H9 (cell line): Measurements from ENCODE around the gene PDZD2. TPM values are rescaled to one million over a fixed set of nuclear protein-coding genes. Genes with fewer than 3 reads are reported as not detected.

Experiments
- DNase-seq: peaks from one replicate; pipeline ENCODE4 v3.0.0-alpha.2; 2017
- H2AFZ ChIP-seq: one replicate; pipeline ENCODE4 v1.6.1; 2013; ENCODE audit warnings: mild to moderate bottlenecking, low read length, control low read depth, moderate library complexity
- H2AK5ac ChIP-seq: 2 replicates; pipeline ENCODE4 v1.6.1; 2013; ENCODE audit warnings: low read length, control low read depth, mixed read lengths; ENCODE audit not compliant: insufficient read length
- H2BK120ac ChIP-seq: one replicate; pipeline ENCODE4 v1.6.1; 2013; ENCODE audit warnings: low read depth, mild to moderate bottlenecking, low read length, control low read depth, inconsistent platforms; ENCODE audit not compliant: poor library complexity, severe bottlenecking
- H2BK12ac ChIP-seq: 2 replicates; pipeline ENCODE4 v1.6.1; 2013; ENCODE audit warnings: low read length, control low read depth, mixed read lengths, low read depth; ENCODE audit not compliant: insufficient read length
- H2BK15ac ChIP-seq: 2 replicates; pipeline ENCODE4 v1.6.1; 2013; ENCODE audit warnings: low read depth, low read length, control low read depth
- H2BK20ac ChIP-seq: one replicate; pipeline ENCODE4 v1.6.1; 2013; ENCODE audit warnings: low read depth, mild to moderate bottlenecking, low read length, control low read depth, inconsistent platforms; ENCODE audit not compliant: poor library complexity, severe bottlenecking
- H2BK5ac ChIP-seq: 2 replicates; pipeline ENCODE4 v1.6.1; 2013; ENCODE audit warnings: low read length, control low read depth, mixed read lengths; ENCODE audit not compliant: insufficient read length
- H3K14ac ChIP-seq: 2 replicates; pipeline ENCODE4 v1.6.1; 2013; ENCODE audit warnings: low read length, control low read depth; ENCODE audit not compliant: insufficient read depth
- H3K18ac ChIP-seq: 2 replicates; pipeline ENCODE4 v1.6.1; 2013; ENCODE audit warnings: low read depth, mild to moderate bottlenecking, mixed read lengths, low read length, control low read depth; ENCODE audit not compliant: insufficient read length
- H3K23ac ChIP-seq: 2 replicates; pipeline ENCODE4 v1.6.1; 2013; ENCODE audit warnings: low read length, control low read depth, mixed read lengths, low read depth; ENCODE audit not compliant: insufficient read length
- H3K23me2 ChIP-seq: 2 replicates; pipeline ENCODE4 v1.6.1; 2013; ENCODE audit warnings: low read depth, mild to moderate bottlenecking, mixed read lengths, low read length, control low read depth; ENCODE audit not compliant: insufficient read length, poor library complexity, severe bottlenecking
- H3K27ac ChIP-seq: 2 replicates; pipeline ENCODE4 v1.5.1; 2013; ENCODE audit warnings: low read length, control low read depth, mixed read lengths, low read depth; ENCODE audit not compliant: insufficient read length
- H3K27me3 ChIP-seq: 2 replicates; pipeline ENCODE4 v1.6.1; 2013; ENCODE audit warnings: low read length, control low read depth, inconsistent platforms; ENCODE audit not compliant: insufficient read depth
- H3K4ac ChIP-seq: 2 replicates; pipeline ENCODE4 v1.6.1; 2013; ENCODE audit warnings: low read depth, mild to moderate bottlenecking, control low read depth, inconsistent platforms, low read length, moderate library complexity
- H3K4me1 ChIP-seq: 2 replicates; pipeline ENCODE4 v1.6.1; 2013; ENCODE audit warnings: low read length, control low read depth, inconsistent platforms; ENCODE audit not compliant: insufficient read depth
- H3K4me2 ChIP-seq: 2 replicates; pipeline ENCODE4 v1.6.1; 2013; ENCODE audit warnings: low read length, control low read depth, mixed read lengths; ENCODE audit not compliant: insufficient read length, insufficient read depth
- H3K56ac ChIP-seq: 2 replicates; pipeline ENCODE4 v1.6.1; 2013; ENCODE audit warnings: low read depth, mild to moderate bottlenecking, mixed read lengths, low read length, control low read depth; ENCODE audit not compliant: insufficient read length
- H3K79me1 ChIP-seq: 2 replicates; pipeline ENCODE4 v1.6.1; 2013; ENCODE audit warnings: low read depth, mild to moderate bottlenecking, moderate library complexity, low read length, control low read depth, inconsistent platforms; ENCODE audit not compliant: insufficient read depth, poor library complexity, severe bottlenecking
- H3K79me2 ChIP-seq: 2 replicates; pipeline ENCODE4 v1.6.1; 2013; ENCODE audit warnings: low read length, control low read depth, inconsistent platforms; ENCODE audit not compliant: insufficient read depth
- H3K9ac ChIP-seq: 2 replicates; pipeline ENCODE4 v1.6.1; 2013; ENCODE audit warnings: low read length, control low read depth, mixed read lengths; ENCODE audit not compliant: insufficient read length; ENCODE audit errors: extremely low read depth
- H3K9me3 ChIP-seq: one replicate; pipeline ENCODE4 v1.6.1; 2013; ENCODE audit warnings: low read depth, low read length, inconsistent platforms; ENCODE audit not compliant: control insufficient read depth
- H3T11ph ChIP-seq: one replicate; pipeline ENCODE4 v1.6.1; 2013; ENCODE audit warnings: mild to moderate bottlenecking, low read length, control low read depth, inconsistent platforms
- H4K20me1 ChIP-seq: one replicate; pipeline ENCODE4 v1.6.1; 2013; ENCODE audit not compliant: control insufficient read depth, insufficient read length, insufficient read depth
- H4K5ac ChIP-seq: 2 replicates; pipeline ENCODE4 v1.6.1; 2013; ENCODE audit warnings: low read depth, mild to moderate bottlenecking, mixed read lengths, low read length, control low read depth; ENCODE audit not compliant: insufficient read length
- H4K8ac ChIP-seq: replicated peaks from 2 replicates; pipeline ENCODE4 v1.6.1; 2013; ENCODE audit warnings: low read length, control low read depth, mixed read lengths, low read depth; ENCODE audit not compliant: insufficient read length
- H4K91ac ChIP-seq: 2 replicates; pipeline ENCODE4 v1.6.1; 2013; ENCODE audit warnings: low read depth, mild to moderate bottlenecking, moderate library complexity, mixed read lengths, low read length, control low read depth; ENCODE audit not compliant: insufficient read length
- H3K27ac Mint-ChIP-seq, 3 experiments: 2 replicates in 2 of 3; 3 replicates in 1 of 3; pipeline ENCODE4 v1.8.0; 2020 to 2021; ENCODE audit warnings: mixed read lengths in 3 of 3, mild to moderate bottlenecking in 1 of 3, moderate library complexity in 1 of 3
- H3K27me3 Mint-ChIP-seq: 2 replicates; pipeline ENCODE4 v1.8.0; 2021; ENCODE audit warnings: low read depth, mild to moderate bottlenecking, moderate library complexity, mixed read lengths
- H3K36me3 Mint-ChIP-seq, 3 experiments: 2 replicates in 2 of 3; 3 replicates in 1 of 3; pipeline ENCODE4 v1.8.0; 2020 to 2021; ENCODE audit warnings: low read depth in 3 of 3, mixed read lengths in 3 of 3; ENCODE audit not compliant: insufficient read depth in 1 of 3
- H3K4me1 Mint-ChIP-seq, 2 experiments: 2 replicates each; pipeline ENCODE4 v1.8.0; 2020; ENCODE audit warnings: mixed read lengths in 2 of 2
- H3K4me3 Mint-ChIP-seq, 2 experiments: 2 replicates in 1 of 2; 3 replicates in 1 of 2; pipeline ENCODE4 v1.8.0; 2020 to 2021; ENCODE audit warnings: mild to moderate bottlenecking in 2 of 2, mixed read lengths in 2 of 2, moderate library complexity in 1 of 2
- H3K9me3 Mint-ChIP-seq, 2 experiments: 2 replicates in 1 of 2; 3 replicates in 1 of 2; pipeline ENCODE4 v1.8.0; 2020; ENCODE audit warnings: mild to moderate bottlenecking in 2 of 2, mixed read lengths in 2 of 2, moderate library complexity in 1 of 2
- WGBS: extraction: QIAGEN DNeasy Blood & Tissue Kit; methylation state at CpG from one replicate; pipeline ENCODE4 v1.1.7; 2013; ENCODE audit warnings: missing lambda C conversion rate, low lambda C conversion rate, mixed read lengths; ENCODE audit not compliant: insufficient read length; ENCODE audit errors: extremely low coverage; 5-methylcytosine and 5-hydroxymethylcytosine counted together
- total RNA-seq: library from RNA; stranded (reverse); gene quantifications from 2 replicates; pipeline ENCODE4 v1.2.1, GENCODE V29; 2021
- TF ChIP-seq, protein P1 (sequence below): fragments of 200-600 bp; sonication (generic); conservative IDR thresholded peaks from 3 replicates; pipeline ENCODE4 v1.8.0; 2021; ENCODE audit warnings: antibody characterized with exemption, mild to moderate bottlenecking

Gene PDZD2
- total RNA-seq, 1 experiment from 2014 or later, result 9.9 TPM

DNA sequence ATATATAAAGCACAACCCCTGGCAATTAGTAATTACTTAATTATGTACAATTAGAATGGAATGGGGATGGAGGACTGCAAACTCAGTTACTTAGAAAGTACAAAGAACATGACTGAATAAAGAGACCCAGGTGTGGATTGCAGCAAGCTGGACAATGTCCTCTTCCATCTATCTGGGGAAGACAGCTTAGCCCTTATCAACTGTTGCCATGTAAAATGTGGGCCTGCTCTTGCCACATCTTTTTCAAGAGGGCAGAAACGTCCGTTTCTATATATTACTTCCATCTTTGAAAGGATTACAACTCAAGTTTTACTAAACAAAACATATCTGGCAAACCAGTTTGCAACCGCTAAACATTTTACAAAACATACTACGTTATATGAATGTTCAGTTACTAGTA lies 509.0 kb downstream of the PDZD2 start:
- Histone ChIP-seq H2AFZ (no peak overlapping the region), H4K20me1 (no peaks in the 10 kb centered on the region), H3K9me3 (no peaks in the 10 kb centered on the region), H3K23me2 (no peaks in the 10 kb centered on the region), H3K27me3 (no peaks in the 10 kb centered on the region), H2BK12ac (no peak overlapping the region), H4K91ac (no peak overlapping the region), H2BK15ac (no peak overlapping the region), H3K27ac (no peak overlapping the region), H3K4me1 (no peaks in the 10 kb centered on the region), H3K79me2 (peaks cover 40% of the 10 kb centered on the region; the same call in 1 of the 2 replicates), H2BK120ac (no peak overlapping the region), H3K4me2 (no peak overlapping the region), H2AK5ac (no peak overlapping the region), H3K18ac (no peak overlapping the region), H3K14ac (no peak overlapping the region), H3K56ac (no peak overlapping the region), H2BK5ac (no peak overlapping the region), H3K79me1 (peaks cover 2% of the 10 kb centered on the region), H4K8ac (no peak overlapping the region), H3T11ph (no peak overlapping the region), H3K23ac (no peak overlapping the region), H3K4ac (no peak overlapping the region), H3K9ac (no peak overlapping the region), H4K5ac (no peak overlapping the region), H2BK20ac (no peak overlapping the region)
- Mint-ChIP-seq H3K9me3 (peaks cover 0 to 1% of the 10 kb centered on the region in 2 experiments; a peak in 2 of 5 replicates), H3K27ac (no peak overlapping the region), H3K36me3 (peaks cover 15 to 25% (median 18%) of the 10 kb centered on the region in 3 experiments), H3K27me3 (no peaks in the 10 kb centered on the region), H3K4me1 (peaks cover 9 to 13% of the 10 kb centered on the region in 2 experiments; a peak in 3 of 4 replicates), H3K4me3 (no peak overlapping the region)
- TF ChIP-seq, protein P1, sequence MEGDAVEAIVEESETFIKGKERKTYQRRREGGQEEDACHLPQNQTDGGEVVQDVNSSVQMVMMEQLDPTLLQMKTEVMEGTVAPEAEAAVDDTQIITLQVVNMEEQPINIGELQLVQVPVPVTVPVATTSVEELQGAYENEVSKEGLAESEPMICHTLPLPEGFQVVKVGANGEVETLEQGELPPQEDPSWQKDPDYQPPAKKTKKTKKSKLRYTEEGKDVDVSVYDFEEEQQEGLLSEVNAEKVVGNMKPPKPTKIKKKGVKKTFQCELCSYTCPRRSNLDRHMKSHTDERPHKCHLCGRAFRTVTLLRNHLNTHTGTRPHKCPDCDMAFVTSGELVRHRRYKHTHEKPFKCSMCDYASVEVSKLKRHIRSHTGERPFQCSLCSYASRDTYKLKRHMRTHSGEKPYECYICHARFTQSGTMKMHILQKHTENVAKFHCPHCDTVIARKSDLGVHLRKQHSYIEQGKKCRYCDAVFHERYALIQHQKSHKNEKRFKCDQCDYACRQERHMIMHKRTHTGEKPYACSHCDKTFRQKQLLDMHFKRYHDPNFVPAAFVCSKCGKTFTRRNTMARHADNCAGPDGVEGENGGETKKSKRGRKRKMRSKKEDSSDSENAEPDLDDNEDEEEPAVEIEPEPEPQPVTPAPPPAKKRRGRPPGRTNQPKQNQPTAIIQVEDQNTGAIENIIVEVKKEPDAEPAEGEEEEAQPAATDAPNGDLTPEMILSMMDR, result no peak
- no peak for DNase-seq
- WGBS, result no CpG with 5 or more reads among the region's 4 CpGs
